ENCODE results near the gene STX17. TPM values are rescaled to one million over a fixed set of nuclear protein-coding genes. Genes with fewer than 3 reads are reported as not detected.

The STX17 gene
- total and polyA plus RNA-seq, 10 donors = 3.1 to 52.1 (median 39.9) TPM

- Histone ChIP-seq H3K4me3 (no peak overlapping the region), H3K4me1 (no peaks in the 10 kb centered on the region), H3K27ac (no peak overlapping the region), H3K9me3 (peaks cover 0 to 15% (median 10%) of the 10 kb centered on the region in 8 donors), H3K27me3 (replicated peaks in 1 of 7) (no peaks in the 10 kb centered on the region), H3K36me3 (peaks cover 0 to 44% (median 10%) of the 10 kb centered on the region in 6 donors)
- TF ChIP-seq CTCF (IDR thresholded peaks at IDR 0.05 in 8 of 11, conservative IDR thresholded peaks at IDR 0.05 in 3 of 11) (no peak), POLR2A (IDR thresholded peaks at IDR 0.05) (no peak), POLR2AphosphoS5 (IDR thresholded peaks at IDR 0.05) (no peak)
- 95 to 98% (median 98%) methylated on average over 6 of the region's 6 CpGs for WGBS, 5 donors
- intact Hi-C loops (cut with DNase I; ENCODE audit: low total_unique reads) = no loop called here
- no peak for DNase-seq
Measured at GRCh38 chr9:99931155-99931840, 24.8 kb downstream of the STX17 start.

- H3K4me3 ChIP-seq = no peak overlapping the region
- 96 to 99% (median 96%) methylated on average over 4 of the region's 4 CpGs for WGBS, 5 donors
- no peak for DNase-seq
- peaks cover 0 to 2% (median 0%) of the 10 kb centered on the region in 6 donors for H3K4me1 ChIP-seq
- TF ChIP-seq CTCF (IDR thresholded peaks at IDR 0.05 in 8 of 11, conservative IDR thresholded peaks at IDR 0.05 in 3 of 11) (no peak), POLR2AphosphoS5 (IDR thresholded peaks at IDR 0.05) (no peak)
- H3K9me3 ChIP-seq = peaks cover 3 to 21% (median 17%) of the 10 kb centered on the region in 8 donors
- H3K27me3 ChIP-seq (replicated peaks in 1 of 7) = no peaks in the 10 kb centered on the region
- H3K36me3 ChIP-seq = peaks cover 0 to 34% (median 0%) of the 10 kb centered on the region in 6 donors
- no peak overlapping the region for H3K27ac ChIP-seq
- intact Hi-C loops (cut with DNase I; ENCODE audit: low total_unique reads) = no loop called here
Measured at GRCh38 chr9:99936947-99937587, 30.6 kb downstream of the STX17 start.

GRCh38 chr9:99947395-99947794 is 40.9 kb downstream of the STX17 start:
- DNase-seq = no peak
- H3K9me3 ChIP-seq = peaks cover 0 to 7% (median 0%) of the 10 kb centered on the region in 8 donors
- H3K36me3 ChIP-seq = peaks cover 0 to 33% (median 14%) of the 10 kb centered on the region in 6 donors
- H3K27ac ChIP-seq = no peak overlapping the region
- H3K4me3 ChIP-seq = no peak overlapping the region
- H3K27me3 ChIP-seq (replicated peaks in 1 of 7) = no peaks in the 10 kb centered on the region
- TF ChIP-seq CTCF (IDR thresholded peaks at IDR 0.05 in 8 of 11, conservative IDR thresholded peaks at IDR 0.05 in 3 of 11) = no peak
- TF ChIP-seq POLR2AphosphoS5 (IDR thresholded peaks at IDR 0.05) = no peak
- no peak for TF ChIP-seq POLR2A (IDR thresholded peaks at IDR 0.05)
- H3K4me1 ChIP-seq = peaks cover 0 to 3% (median 0%) of the 10 kb centered on the region in 6 donors
- intact Hi-C loops (cut with DNase I; ENCODE audit: low total_unique reads) = no loop called here
- WGBS, 5 donors = 89 to 98% (median 91%) methylated on average over 3 of the region's 3 CpGs

- Histone ChIP-seq H3K36me3 (peaks cover 0 to 32% (median 13%) of the 10 kb centered on the region in 6 donors), H3K4me1 (peaks cover 0 to 3% (median 0%) of the 10 kb centered on the region in 6 donors), H3K9me3 (no peaks in the 10 kb centered on the region), H3K27me3 (replicated peaks in 1 of 7) (no peaks in the 10 kb centered on the region), H3K27ac (no peak overlapping the region), H3K4me3 (no peak overlapping the region)
- intact Hi-C loops (cut with DNase I; ENCODE audit: low total_unique reads) = no loop called here
- 72 to 100% (median 97%) methylated on average over 2 of the region's 2 CpGs for WGBS, 5 donors
- no peak for TF ChIP-seq POLR2AphosphoS5 (IDR thresholded peaks at IDR 0.05)
- TF ChIP-seq POLR2A (IDR thresholded peaks at IDR 0.05) = no peak
- no peak for TF ChIP-seq CTCF (IDR thresholded peaks at IDR 0.05 in 8 of 11, conservative IDR thresholded peaks at IDR 0.05 in 3 of 11)
- no peak for DNase-seq
Measured at GRCh38 chr9:99948482-99948881, 42.0 kb downstream of the STX17 start.

Measured in spleen (tissue), 11 donors.